Common myeloid progenitor, CD34-positive (primary cell): ENCODE measurements around the gene EVI5.

Source experiments
- CTCF ChIA-PET: fragments of 350-600 bp; sonication (Branson Sonifier 250); formaldehyde crosslinking; loops from one replicate; lab custom pipeline; 2021; ENCODE audit warnings: antibody characterized with exemption; lab: Charles Lee
- POLR2A ChIA-PET: fragments of 350-600 bp; sonication (Branson Sonifier 250); formaldehyde crosslinking; loops from one replicate; lab custom pipeline; 2021; ENCODE audit warnings: antibody characterized with exemption; lab: Charles Lee
- DNase-seq, 3 donors: peaks; one replicate each; pipeline versions ENCODE4 v3.0.0 to v3.0.0-alpha.2; 2013
- H3K27ac ChIP-seq, 2 experiments: 1 replicate in 1 of 2; 2 replicates in 1 of 2; pipeline ENCODE4 v1.7.0; 2013; ENCODE audit warnings: inconsistent platforms in 2 of 2, low read length in 2 of 2, mild to moderate bottlenecking in 2 of 2, low read depth in 1 of 2, moderate library complexity in 1 of 2; ENCODE audit not compliant: severe bottlenecking in 2 of 2, insufficient read depth in 1 of 2, poor library complexity in 1 of 2
- H3K27me3 ChIP-seq, 5 experiments: replicated peaks in 2 of 5; 1 replicate in 3 of 5; 2 replicates in 2 of 5; pipeline versions ENCODE4 v1.6.1 to v1.7.0; 2013; ENCODE audit warnings: low read length in 4 of 5, mild to moderate bottlenecking in 2 of 5, moderate library complexity in 2 of 5, inconsistent platforms in 1 of 5; ENCODE audit not compliant: insufficient read depth in 5 of 5, control insufficient read depth in 4 of 5
- H3K36me3 ChIP-seq, 4 experiments: 1 replicate in 2 of 4; 2 replicates in 2 of 4; pipeline versions ENCODE4 v1.6.1 to v1.7.0; 2013; ENCODE audit warnings: low read length in 3 of 4, control low read depth in 1 of 4, mild to moderate bottlenecking in 1 of 4; ENCODE audit not compliant: control insufficient read depth in 4 of 4, insufficient read depth in 4 of 4
- H3K4me1 ChIP-seq, 4 experiments: 1 replicate in 3 of 4; 2 replicates in 1 of 4; pipeline versions ENCODE4 v1.6.1 to v1.7.1; 2013; ENCODE audit warnings: low read length in 3 of 4, mild to moderate bottlenecking in 3 of 4, control low read depth in 1 of 4, inconsistent platforms in 1 of 4, moderate library complexity in 1 of 4; ENCODE audit not compliant: control insufficient read depth in 4 of 4, insufficient read depth in 4 of 4; ENCODE audit errors: control extremely low read depth in 1 of 4
- H3K4me3 ChIP-seq, 7 experiments: 1 replicate in 4 of 7; 2 replicates in 3 of 7; pipeline versions ENCODE4 v1.5.1 to v1.7.0; 2013; ENCODE audit warnings: mild to moderate bottlenecking in 7 of 7, low read length in 6 of 7, moderate library complexity in 6 of 7, inconsistent platforms in 2 of 7, low read depth in 2 of 7, control low read depth in 1 of 7; ENCODE audit not compliant: insufficient read depth in 4 of 7, control insufficient read depth in 1 of 7; ENCODE audit errors: extremely low read depth in 1 of 7
- H3K9me3 ChIP-seq, 5 experiments: 1 replicate in 4 of 5; 2 replicates in 1 of 5; pipeline versions ENCODE4 v1.6.1 to v1.7.1; 2013; ENCODE audit warnings: low read length in 4 of 5, mild to moderate bottlenecking in 2 of 5, inconsistent platforms in 1 of 5, low read depth in 1 of 5, moderate library complexity in 1 of 5; ENCODE audit not compliant: control insufficient read depth in 4 of 5, insufficient read depth in 2 of 5; ENCODE audit errors: control extremely low read depth in 1 of 5
- WGBS: methylation state at CpG from one replicate; pipeline ENCODE4 v1.1.5; 2013; ENCODE audit not compliant: insufficient coverage; 5-methylcytosine and 5-hydroxymethylcytosine counted together

Gene EVI5

DNA sequence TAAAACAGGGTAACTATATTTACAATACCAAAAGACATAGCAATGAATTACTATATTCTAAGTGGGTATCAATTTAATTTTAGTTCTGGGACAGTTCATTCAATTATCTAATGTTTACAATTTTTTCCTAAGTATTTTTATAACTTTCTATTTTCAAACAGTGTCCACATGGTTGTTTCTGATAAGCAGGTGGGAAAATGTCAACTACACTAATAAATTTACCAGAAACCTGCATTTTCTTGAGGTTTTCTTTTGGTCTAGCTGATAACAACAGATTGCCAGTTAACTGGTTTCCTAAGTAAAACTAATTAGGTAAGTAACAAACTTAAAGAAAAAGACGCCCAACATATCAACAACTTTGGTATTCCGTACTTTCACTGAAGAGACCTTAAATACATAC lies 213.3 kb downstream of the EVI5 start:
- POLR2A ChIA-PET, result no interaction called here
- no CpG with 5 or more reads among the region's 2 CpGs for WGBS
- peaks cover 0 to 7% (median 0%) of the 10 kb centered on the region in 4 experiments for H3K4me1 ChIP-seq
- H3K27me3 ChIP-seq, result no peaks in the 10 kb centered on the region
- H3K4me3 ChIP-seq, result no peak overlapping the region
- CTCF ChIA-PET, result interaction anchor here (1.3 to 1.4 kb wide), 2 partner anchors 14 to 162 kb away, joined by 3 to 4 read pairs; no protein-coding TSS in a partner anchor
- H3K36me3 ChIP-seq, result no peaks in the 10 kb centered on the region
- no peaks in the 10 kb centered on the region for H3K9me3 ChIP-seq
- no peak overlapping the region for H3K27ac ChIP-seq
- peak in 1 of 3 donors; percentile 17 for DNase-seq

DNA sequence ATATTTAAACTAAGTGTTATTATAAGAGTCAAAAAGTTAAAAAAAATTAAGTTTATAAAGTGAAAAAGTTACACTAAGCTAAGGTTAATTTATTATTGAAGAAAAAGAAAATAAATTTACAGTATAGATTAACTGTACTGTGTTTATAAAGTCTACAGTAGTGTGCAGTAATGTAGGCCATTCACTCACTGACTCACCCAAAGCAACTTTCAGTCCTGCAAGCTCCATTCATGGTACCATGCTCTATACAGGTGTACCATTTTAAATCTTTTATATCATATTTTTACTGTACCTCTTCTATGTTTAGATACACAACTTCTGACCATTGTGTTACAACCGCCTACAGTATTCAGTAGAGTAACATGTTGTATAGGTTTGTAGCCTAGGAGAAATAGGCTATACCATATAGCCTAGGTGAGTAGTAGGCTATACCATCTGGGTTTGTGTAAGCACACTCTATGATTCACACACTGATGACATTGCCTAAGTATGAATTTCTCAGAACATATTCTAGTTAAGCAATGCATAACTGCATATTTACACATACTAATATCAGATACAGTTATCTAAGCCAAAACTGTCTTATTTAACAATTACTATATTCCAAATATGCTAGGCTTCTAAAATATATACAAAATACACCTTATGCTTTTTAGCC lies 217.6 kb downstream of the EVI5 start:
- no CpG with 5 or more reads among the region's 1 CpG for WGBS
- H3K27me3 ChIP-seq, result no peaks in the 10 kb centered on the region
- H3K4me1 ChIP-seq, result peaks cover 0 to 12% (median 9%) of the 10 kb centered on the region in 4 experiments
- DNase-seq, result no peak
- ChIA-PET POLR2A (no interaction called here), CTCF (no interaction called here)
- no peak overlapping the region for H3K4me3 ChIP-seq
- H3K27ac ChIP-seq, result no peak overlapping the region
- H3K9me3 ChIP-seq, result no peaks in the 10 kb centered on the region
- H3K36me3 ChIP-seq, result no peaks in the 10 kb centered on the region

DNA sequence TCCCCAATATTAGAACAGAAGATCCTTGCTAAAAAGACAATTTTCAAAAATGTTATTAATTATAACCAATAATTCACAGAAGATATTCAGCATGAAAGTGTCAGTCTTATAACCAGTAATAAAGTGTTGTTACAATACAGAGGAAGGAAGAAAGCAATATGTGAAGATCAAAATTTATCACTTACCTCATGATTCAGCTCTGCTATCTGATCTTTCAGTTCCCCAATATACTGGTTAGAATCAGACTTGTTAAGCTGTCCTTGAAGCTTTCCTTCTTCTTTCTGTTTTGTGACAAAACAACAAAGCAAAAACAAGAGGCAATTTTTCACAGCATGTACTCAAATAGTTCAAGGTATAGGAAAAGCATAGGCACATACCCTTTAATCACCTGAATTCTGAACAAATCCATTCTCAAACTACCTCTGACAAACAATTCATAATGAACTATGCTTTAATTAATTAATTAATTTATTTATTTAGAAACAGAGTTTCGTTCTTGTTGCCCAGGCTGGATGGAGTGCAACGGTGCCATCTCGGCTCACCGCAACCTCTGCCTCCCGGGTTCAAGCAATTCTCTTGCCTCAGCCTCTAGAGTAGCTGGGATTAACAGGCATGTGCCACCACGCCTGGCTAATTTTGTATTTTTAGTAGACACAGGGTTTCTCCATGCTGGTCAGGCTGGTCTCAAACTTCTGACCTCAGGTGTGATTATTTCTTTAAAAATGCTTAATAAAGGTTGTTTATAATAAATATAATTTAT lies 221.3 kb downstream of the EVI5 start:
- Histone ChIP-seq H3K27me3 (no peaks in the 10 kb centered on the region), H3K27ac (no peak overlapping the region), H3K4me3 (no peak overlapping the region), H3K36me3 (no peaks in the 10 kb centered on the region), H3K4me1 (peaks cover 0 to 12% (median 6%) of the 10 kb centered on the region in 4 experiments), H3K9me3 (no peaks in the 10 kb centered on the region)
- peak; percentile 13 to 73 (median 60) for DNase-seq
- ChIA-PET POLR2A (no interaction called here), CTCF (interaction anchor here (1.2 kb wide), 1 partner anchor 10 kb away, joined by 3 read pairs; no protein-coding TSS in a partner anchor)
- WGBS, result 100% methylated on average over 5 of the region's 6 CpGs

DNA sequence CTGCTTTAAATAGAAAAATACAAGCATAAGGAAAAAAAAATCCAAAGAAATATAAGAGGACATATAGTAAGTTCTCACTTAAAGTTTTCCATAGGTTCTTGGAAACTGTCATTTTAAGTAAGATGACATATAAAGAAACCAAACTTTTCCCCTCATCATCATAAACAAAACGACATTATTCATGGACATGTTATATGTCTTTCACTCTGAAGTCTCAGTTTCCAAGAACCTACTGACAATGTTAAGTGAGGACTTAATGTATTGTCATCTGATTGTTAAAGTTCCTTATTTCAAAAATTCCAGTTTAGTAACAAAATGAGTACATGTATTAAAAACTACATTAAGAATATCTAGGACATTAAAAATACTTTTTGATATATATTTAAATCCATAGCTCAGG lies 228.6 kb downstream of the EVI5 start:
- no peaks in the 10 kb centered on the region for H3K27me3 ChIP-seq
- H3K27ac ChIP-seq, result no peak overlapping the region
- ChIA-PET POLR2A (interaction anchor here (0.6 kb wide), 1 partner anchor 18 kb away, joined by 3 read pairs; no protein-coding TSS in a partner anchor), CTCF (interaction anchor here (0.8 kb wide), 1 partner anchor 89 kb away, joined by 3 read pairs; no protein-coding TSS in a partner anchor)
- H3K9me3 ChIP-seq, result no peaks in the 10 kb centered on the region
- H3K36me3 ChIP-seq, result no peaks in the 10 kb centered on the region
- H3K4me3 ChIP-seq, result no peak overlapping the region
- no CpG with 5 or more reads among the region's 1 CpG for WGBS
- DNase-seq, result no peak
- peaks cover 0 to 4% (median 3%) of the 10 kb centered on the region in 4 experiments for H3K4me1 ChIP-seq

DNA sequence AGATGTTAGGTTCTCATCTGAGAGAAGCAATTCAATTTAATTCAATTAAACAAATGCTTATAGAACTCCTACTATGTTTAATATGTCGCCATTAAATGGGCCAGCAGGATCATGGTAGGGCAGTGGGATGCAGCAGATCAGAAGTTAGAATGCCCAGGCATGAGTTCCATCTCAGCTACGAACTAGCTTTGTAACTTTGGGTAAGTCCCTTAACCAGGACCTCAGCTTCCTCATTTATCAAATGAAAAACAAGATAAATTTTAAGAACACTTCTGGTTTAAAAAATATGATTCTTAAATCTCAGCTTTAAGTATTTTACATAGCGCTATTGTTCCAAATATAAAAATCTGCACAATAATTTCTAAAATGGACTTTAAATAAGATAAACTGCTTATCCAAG lies 230.7 kb downstream of the EVI5 start:
- Histone ChIP-seq H3K4me3 (no peak overlapping the region), H3K27ac (no peak overlapping the region), H3K9me3 (no peaks in the 10 kb centered on the region), H3K4me1 (peaks cover 0 to 7% (median 3%) of the 10 kb centered on the region in 4 experiments), H3K36me3 (no peaks in the 10 kb centered on the region), H3K27me3 (no peaks in the 10 kb centered on the region)
- WGBS, result no CpG with 5 or more reads among the region's 3 CpGs
- CTCF ChIA-PET, result interaction anchor here (0.8 to 0.9 kb wide), 2 partner anchors 10 kb away, joined by 3 to 5 read pairs; no protein-coding TSS in a partner anchor
- POLR2A ChIA-PET, result no interaction called here
- peak in 2 of 3 donors; percentile 62 to 70 for DNase-seq

DNA sequence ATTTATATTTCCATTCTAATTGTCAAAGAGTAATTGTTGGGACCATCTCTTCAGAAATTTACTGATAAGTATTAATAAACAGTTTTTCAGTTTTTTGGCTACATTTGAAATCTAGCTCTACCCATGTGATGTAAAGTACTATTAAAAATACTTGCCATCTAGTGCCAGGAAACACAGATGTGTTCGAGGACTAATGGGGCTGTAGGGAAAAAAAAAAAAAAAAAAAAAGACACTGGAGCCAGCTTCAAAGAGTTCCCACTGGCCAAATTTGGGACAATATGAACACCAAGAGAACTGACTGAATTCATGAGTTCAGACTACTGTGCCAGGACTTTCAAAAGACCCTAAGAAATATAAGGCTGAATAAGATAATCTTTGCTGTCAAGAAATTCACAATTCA lies 233.0 kb downstream of the EVI5 start:
- no peaks in the 10 kb centered on the region for H3K36me3 ChIP-seq
- no peaks in the 10 kb centered on the region for H3K27me3 ChIP-seq
- DNase-seq, result no peak
- H3K9me3 ChIP-seq, result no peaks in the 10 kb centered on the region
- no CpG with 5 or more reads among the region's 1 CpG for WGBS
- ChIA-PET POLR2A (interaction anchor here (0.6 kb wide), 1 partner anchor 518 kb away, joined by 3 read pairs; no protein-coding TSS in a partner anchor), CTCF (interaction anchor here (0.6 to 0.7 kb wide), 2 partner anchors 65 to 223 kb away, joined by 3 to 4 read pairs; no protein-coding TSS in a partner anchor)
- peaks cover 0 to 7% (median 3%) of the 10 kb centered on the region in 4 experiments for H3K4me1 ChIP-seq
- H3K27ac ChIP-seq, result no peak overlapping the region
- H3K4me3 ChIP-seq, result no peak overlapping the region
